ENCODE data around the gene MYOF. TPM values are rescaled to one million over a fixed set of nuclear protein-coding genes. Genes with fewer than 3 reads are reported as not detected.

The MYOF gene
- total RNA-seq, 2 donors from 2014 or later: 84.4 to 85.0 TPM

DNA sequence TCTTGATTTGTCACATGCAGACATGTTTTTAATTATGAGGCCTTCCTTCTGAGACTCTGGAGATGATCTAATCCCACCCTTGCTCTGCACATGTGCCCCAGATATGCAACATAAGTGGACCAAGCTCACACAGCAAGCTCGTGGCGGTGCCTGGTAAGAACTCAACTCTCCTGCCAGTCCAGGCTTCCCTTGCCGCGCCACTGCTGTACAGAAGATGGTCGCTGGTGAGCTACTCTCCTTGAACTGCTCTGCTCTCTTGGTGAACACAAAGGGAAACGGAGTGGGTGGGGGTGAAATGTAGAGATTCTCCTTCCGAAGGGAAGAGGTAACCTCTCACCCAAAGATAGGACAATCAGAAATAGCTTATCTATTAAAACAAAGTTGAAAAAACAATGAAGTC, 25.7 kb downstream of the MYOF start:
- H3K9me3 ChIP-seq: no peaks in the 10 kb centered on the region
- no peak for TF ChIP-seq POLR2AphosphoS5 (IDR thresholded peaks at IDR 0.05)
- TF ChIP-seq, protein P1, sequence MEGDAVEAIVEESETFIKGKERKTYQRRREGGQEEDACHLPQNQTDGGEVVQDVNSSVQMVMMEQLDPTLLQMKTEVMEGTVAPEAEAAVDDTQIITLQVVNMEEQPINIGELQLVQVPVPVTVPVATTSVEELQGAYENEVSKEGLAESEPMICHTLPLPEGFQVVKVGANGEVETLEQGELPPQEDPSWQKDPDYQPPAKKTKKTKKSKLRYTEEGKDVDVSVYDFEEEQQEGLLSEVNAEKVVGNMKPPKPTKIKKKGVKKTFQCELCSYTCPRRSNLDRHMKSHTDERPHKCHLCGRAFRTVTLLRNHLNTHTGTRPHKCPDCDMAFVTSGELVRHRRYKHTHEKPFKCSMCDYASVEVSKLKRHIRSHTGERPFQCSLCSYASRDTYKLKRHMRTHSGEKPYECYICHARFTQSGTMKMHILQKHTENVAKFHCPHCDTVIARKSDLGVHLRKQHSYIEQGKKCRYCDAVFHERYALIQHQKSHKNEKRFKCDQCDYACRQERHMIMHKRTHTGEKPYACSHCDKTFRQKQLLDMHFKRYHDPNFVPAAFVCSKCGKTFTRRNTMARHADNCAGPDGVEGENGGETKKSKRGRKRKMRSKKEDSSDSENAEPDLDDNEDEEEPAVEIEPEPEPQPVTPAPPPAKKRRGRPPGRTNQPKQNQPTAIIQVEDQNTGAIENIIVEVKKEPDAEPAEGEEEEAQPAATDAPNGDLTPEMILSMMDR (IDR thresholded peaks at IDR 0.05): no peak
- no peak for TF ChIP-seq POLR2A (IDR thresholded peaks at IDR 0.05)
- WGBS: 91% methylated on average over 7 of the region's 7 CpGs
- H3K36me3 ChIP-seq: no peaks in the 10 kb centered on the region
- intact Hi-C loops (cut with DNase I): no loop called here
- H3K4me1 ChIP-seq (replicated peaks): peaks cover 8% of the 10 kb centered on the region
- DNase-seq (ENCODE audit: low spot score): no peak
- no peaks in the 10 kb centered on the region for H3K27me3 ChIP-seq (replicated peaks; ENCODE audit: insufficient read depth)
- no peak overlapping the region for H3K27ac ChIP-seq
- no peak overlapping the region for H3K4me3 ChIP-seq

GRCh38 chr10:93454736-93455135, 27.4 kb downstream of the MYOF start:
- intact Hi-C loops (cut with DNase I): no loop called here
- H3K27ac ChIP-seq: no peak overlapping the region

DNA sequence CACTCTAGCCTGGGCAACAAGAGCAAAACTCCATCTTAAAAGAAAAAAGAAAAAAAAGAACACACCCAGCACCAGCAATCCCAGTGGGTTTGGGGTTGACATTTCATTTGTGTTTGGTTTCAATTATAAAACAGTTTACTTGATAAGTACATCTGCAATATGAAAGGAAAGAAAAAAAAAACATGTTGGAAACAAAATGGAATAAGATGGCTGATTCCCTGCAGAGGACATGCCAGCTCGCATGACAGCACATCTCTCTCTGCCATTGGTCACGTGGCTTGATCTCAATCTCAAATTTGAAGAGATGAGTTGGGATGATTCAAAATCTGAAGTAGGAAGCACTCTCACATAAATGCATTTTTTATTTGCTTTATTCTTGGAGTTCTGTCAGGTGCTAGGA, 28.0 kb downstream of the MYOF start:
- no peak for DNase-seq (ENCODE audit: low spot score)
- intact Hi-C loops (cut with DNase I): no loop called here
- no peaks in the 10 kb centered on the region for H3K9me3 ChIP-seq
- no peaks in the 10 kb centered on the region for H3K36me3 ChIP-seq
- no peaks in the 10 kb centered on the region for H3K27me3 ChIP-seq (replicated peaks; ENCODE audit: insufficient read depth)
- TF ChIP-seq, protein P1 (IDR thresholded peaks at IDR 0.05): no peak
- no peak overlapping the region for H3K4me3 ChIP-seq
- no peak overlapping the region for H3K27ac ChIP-seq
- WGBS: 91% methylated on average over 2 of the region's 2 CpGs
- H3K4me1 ChIP-seq (replicated peaks): peaks cover under 1% of the 10 kb centered on the region

More at GRCh38 chr10:93454736-93455135, 27.4 kb downstream of the MYOF start:
- Histone ChIP-seq H3K4me3 (no peak overlapping the region), H3K9me3 (no peaks in the 10 kb centered on the region), H3K4me1 (replicated peaks) (peaks cover 4% of the 10 kb centered on the region), H3K36me3 (no peaks in the 10 kb centered on the region), H3K27me3 (replicated peaks; ENCODE audit: insufficient read depth) (no peaks in the 10 kb centered on the region)
- TF ChIP-seq POLR2A (IDR thresholded peaks at IDR 0.05): no peak
- TF ChIP-seq, protein P1 (IDR thresholded peaks at IDR 0.05): no peak
- no peak for TF ChIP-seq POLR2AphosphoS5 (IDR thresholded peaks at IDR 0.05)
- no peak for DNase-seq (ENCODE audit: low spot score)
- WGBS: 97% methylated on average over 7 of the region's 7 CpGs

DNA sequence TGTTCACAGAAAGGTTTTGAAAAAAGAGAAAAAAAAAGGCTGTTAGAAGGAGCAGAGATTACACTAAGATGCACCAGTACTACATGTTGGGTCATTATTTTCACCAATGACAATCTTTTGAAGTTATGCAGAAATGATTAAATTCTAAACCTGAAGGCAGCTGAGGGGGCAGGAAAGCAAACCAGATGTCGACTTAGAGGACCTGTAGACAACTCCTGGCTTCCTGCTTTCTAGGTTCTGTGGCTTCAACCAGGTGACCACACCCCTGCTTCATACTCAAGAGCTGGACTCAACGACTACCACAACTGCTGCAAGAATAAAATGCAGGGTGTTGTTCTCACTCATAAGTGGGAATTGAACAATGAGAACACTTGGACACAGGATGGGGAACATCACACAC, 30.0 kb downstream of the MYOF start:
- no peak for DNase-seq (ENCODE audit: low spot score)
- Histone ChIP-seq H3K9me3 (no peaks in the 10 kb centered on the region), H3K4me1 (replicated peaks) (no peaks in the 10 kb centered on the region), H3K27me3 (replicated peaks; ENCODE audit: insufficient read depth) (no peaks in the 10 kb centered on the region), H3K36me3 (no peaks in the 10 kb centered on the region), H3K27ac (no peak overlapping the region), H3K4me3 (no peak overlapping the region)
- intact Hi-C loops (cut with DNase I): no loop called here
- no peak for TF ChIP-seq POLR2A (IDR thresholded peaks at IDR 0.05)
- TF ChIP-seq, protein P1 (IDR thresholded peaks at IDR 0.05): no peak
- WGBS: 52% methylated on average over 2 of the region's 2 CpGs

DNA sequence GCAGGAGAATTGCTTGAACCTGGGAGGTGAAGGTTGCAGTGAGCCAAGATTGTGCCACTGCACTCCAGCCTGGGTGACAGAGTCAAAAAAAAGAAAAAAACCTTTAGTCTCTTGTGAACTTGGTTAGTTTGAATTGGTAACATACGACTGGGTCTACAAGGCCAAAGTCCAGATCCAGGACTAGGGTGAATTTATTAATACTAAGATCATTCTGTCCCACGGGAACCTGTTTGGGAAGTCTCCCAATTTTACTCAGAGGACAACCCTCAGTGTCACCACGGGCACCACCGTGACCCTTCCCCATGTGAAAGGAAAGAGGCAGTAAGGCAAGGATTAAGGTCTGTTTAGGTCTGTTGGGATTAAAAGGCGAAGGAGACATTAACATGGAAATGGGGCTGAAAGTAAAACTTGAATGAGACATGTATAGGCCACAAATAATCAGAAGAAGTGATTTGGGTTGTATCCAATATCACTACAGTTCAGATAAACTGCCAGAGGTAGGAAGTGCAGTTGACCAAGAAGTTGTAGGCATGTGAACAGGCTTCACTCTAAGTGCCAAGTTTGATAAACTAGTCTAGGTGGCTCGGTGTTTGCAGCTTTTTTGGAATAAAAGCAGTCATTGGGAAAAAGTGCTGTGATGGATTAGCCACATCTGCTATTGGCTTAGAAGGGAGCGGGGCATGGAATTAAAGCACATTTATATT, 30.7 kb downstream of the MYOF start:
- no peak for TF ChIP-seq POLR2A (IDR thresholded peaks at IDR 0.05)
- TF ChIP-seq, protein P1 (IDR thresholded peaks at IDR 0.05): no peak
- no peak for TF ChIP-seq POLR2AphosphoS5 (IDR thresholded peaks at IDR 0.05)
- intact Hi-C loops (cut with DNase I): no loop called here
- 74% methylated on average over 7 of the region's 7 CpGs for WGBS

More for the DNA sequence above, 30.7 kb downstream of the MYOF start:
- Histone ChIP-seq H3K27me3 (replicated peaks; ENCODE audit: insufficient read depth) (no peaks in the 10 kb centered on the region), H3K4me1 (replicated peaks) (no peaks in the 10 kb centered on the region), H3K4me3 (no peak overlapping the region), H3K27ac (no peak overlapping the region), H3K9me3 (no peaks in the 10 kb centered on the region), H3K36me3 (no peaks in the 10 kb centered on the region)
- no peak for DNase-seq (ENCODE audit: low spot score)
